ENCODE measurements around the gene GATA2.

Gene GATA2

DNA sequence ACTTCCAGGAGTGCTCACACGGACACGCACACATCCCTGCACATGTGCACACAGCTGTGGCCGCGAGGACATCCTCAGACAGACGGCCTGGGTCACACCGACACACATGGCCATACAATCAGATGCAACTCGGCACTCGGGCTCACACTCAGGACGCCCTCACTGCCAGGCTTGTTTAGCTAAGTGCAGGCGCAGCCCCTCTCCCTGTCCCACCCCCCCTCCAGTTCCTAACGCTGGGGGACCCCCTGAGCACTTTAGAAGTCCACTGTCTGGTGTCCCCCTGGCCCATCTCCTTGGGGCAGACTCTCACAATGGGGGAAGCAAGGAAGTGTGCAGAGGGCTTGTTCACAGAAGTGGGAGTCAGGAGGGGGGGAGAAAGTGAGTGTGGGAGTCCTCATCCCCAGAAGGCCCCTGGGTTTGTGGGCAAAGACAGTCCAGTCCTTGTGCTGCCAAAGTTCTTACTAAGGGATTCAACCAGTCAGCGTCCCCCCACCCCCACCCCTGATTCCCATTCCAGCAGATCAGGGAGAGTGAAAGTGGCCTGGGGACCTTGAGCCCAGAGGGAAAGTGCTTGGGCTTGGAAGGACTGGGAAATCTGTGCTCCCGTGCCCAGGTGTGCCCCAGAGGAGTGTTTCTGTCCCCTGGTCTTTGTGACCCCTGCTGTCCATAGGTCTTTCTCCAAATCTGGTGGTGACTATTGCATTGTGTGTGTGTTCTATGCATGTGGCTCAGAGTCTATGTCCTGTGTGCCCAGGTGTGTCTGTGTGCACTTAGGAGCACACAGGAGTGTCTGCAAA, 767 bp upstream of the GATA2 start:
- TF ChIP-seq, protein P1, sequence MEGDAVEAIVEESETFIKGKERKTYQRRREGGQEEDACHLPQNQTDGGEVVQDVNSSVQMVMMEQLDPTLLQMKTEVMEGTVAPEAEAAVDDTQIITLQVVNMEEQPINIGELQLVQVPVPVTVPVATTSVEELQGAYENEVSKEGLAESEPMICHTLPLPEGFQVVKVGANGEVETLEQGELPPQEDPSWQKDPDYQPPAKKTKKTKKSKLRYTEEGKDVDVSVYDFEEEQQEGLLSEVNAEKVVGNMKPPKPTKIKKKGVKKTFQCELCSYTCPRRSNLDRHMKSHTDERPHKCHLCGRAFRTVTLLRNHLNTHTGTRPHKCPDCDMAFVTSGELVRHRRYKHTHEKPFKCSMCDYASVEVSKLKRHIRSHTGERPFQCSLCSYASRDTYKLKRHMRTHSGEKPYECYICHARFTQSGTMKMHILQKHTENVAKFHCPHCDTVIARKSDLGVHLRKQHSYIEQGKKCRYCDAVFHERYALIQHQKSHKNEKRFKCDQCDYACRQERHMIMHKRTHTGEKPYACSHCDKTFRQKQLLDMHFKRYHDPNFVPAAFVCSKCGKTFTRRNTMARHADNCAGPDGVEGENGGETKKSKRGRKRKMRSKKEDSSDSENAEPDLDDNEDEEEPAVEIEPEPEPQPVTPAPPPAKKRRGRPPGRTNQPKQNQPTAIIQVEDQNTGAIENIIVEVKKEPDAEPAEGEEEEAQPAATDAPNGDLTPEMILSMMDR (conservative IDR thresholded peaks at IDR 0.05; ENCODE audit: control insufficient read depth, insufficient read depth, low read depth, low read length): no peak
- H3K4me3 ChIP-seq (ENCODE audit: control insufficient read depth, low read depth, low read length): no peak overlapping the region
- DNase-seq (ENCODE audit: low read depth): no peak

DNA sequence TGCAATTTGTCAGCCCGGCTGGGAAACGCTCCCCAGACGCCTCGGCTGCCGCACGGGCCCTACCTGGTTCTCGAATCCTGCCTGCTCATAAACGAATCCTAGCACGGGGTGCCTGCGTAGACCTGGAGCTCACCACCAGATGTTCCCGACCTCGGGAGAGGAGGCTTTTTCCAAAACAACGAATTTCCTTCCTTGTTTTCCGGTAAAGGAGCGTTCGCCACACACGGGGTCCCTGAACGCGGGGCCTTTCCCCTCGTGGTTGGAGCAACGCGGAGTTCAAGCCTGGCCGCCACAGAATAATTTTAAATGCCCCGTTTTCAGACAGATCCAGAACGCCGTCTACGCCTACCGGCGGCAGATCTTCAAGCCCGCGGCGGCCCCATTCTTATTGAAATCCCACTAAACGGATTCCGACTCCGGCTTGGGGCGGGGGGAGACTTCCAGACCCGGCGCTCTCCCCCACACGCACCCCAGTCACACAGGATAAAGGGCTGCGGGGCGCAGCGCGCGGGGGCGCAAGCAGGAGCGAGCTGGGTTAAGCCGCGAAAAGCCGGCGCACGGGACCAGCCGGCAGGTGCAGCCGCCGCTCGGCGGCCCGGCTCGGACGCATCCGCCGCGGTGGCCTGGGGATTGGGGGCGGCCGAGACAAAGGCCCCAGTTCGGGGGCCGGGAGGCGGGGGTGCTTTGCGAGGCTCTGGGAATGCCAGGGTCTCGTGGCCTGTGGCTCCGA, 895 bp downstream of the GATA2 start:
- no peak overlapping the region for H3K4me3 ChIP-seq (ENCODE audit: control insufficient read depth, low read depth, low read length)
- TF ChIP-seq, protein P1 (conservative IDR thresholded peaks at IDR 0.05; ENCODE audit: control insufficient read depth, insufficient read depth, low read depth, low read length): no peak

DNA sequence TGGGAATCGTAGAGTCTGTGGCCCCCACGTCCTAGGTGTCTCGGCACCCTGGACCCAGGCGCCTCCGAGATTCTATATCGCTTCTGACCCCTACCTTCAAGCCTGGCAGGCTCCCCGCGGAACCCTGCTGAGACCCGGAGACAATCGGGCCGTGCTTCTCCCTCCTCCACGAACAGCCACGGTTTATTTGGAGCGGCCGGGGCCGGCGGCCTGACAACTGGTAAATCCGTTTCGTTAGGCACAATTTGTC, 1.4 kb downstream of the GATA2 start:
- H3K4me3 ChIP-seq (ENCODE audit: control insufficient read depth, low read depth, low read length): no peak overlapping the region
- DNase-seq (ENCODE audit: low read depth): no peak
- TF ChIP-seq, protein P1 (conservative IDR thresholded peaks at IDR 0.05; ENCODE audit: control insufficient read depth, insufficient read depth, low read depth, low read length): no peak

More for the DNA sequence above, 895 bp downstream of the GATA2 start:
- DNase-seq (ENCODE audit: low read depth): no peak

DNA sequence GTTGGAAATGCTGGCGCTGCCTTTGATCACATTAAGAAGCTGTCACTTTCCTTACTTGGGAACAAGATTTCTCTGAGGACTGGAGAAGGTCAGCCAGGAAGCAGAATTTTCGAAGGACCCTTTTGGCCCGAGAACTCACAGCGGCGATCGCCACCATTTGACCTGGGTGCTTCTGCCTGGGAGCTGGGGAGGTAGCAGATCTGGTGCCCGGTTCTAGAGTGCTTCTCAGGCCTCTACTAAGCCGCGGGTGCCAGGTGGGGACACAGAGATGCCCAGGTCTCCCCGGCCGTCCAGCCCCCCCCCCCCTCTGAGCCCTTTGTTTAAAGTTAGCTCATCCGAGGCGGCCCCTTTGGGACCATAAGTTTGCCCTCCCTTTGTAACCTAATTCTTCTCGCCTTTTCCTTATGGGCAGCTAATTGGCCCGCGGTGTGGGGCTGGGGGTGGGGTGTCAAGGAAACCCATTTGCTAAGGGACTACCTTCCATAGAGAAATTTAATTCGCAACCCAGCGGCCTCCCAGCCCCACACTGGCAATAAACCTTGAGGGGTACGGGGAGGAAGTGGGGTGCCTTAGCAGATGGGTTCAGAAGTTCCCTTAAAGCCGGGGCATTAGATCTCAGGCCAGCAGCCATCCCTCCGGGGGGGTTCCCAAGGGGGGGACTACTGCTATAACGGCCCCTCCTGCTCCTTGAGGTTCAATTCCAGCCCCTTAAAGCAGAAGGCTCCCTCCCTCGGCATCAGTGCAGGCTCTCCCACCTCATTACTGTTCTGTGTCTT, 1.9 kb downstream of the GATA2 start:
- TF ChIP-seq, protein P1 (conservative IDR thresholded peaks at IDR 0.05; ENCODE audit: control insufficient read depth, insufficient read depth, low read depth, low read length): no peak
- H3K4me3 ChIP-seq (ENCODE audit: control insufficient read depth, low read depth, low read length): no peak overlapping the region
- DNase-seq (ENCODE audit: low read depth): no peak

DNA sequence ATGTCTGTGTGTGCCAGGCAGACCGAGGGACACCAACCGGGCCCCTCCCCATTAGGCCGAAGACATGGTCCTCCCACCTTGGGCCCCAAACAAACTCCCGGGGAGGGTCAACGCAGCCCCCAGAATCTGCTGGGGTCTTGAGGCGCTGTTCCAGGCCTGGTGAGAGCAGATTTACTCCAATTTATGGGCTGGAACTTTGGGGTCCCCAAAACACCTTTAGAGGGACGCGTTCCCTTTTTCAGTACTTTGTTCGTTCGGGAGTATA, 2.4 kb downstream of the GATA2 start:
- H3K4me3 ChIP-seq (ENCODE audit: control insufficient read depth, low read depth, low read length): no peak overlapping the region
- no peak for DNase-seq (ENCODE audit: low read depth)
- TF ChIP-seq, protein P1 (conservative IDR thresholded peaks at IDR 0.05; ENCODE audit: control insufficient read depth, insufficient read depth, low read depth, low read length): no peak

DNA sequence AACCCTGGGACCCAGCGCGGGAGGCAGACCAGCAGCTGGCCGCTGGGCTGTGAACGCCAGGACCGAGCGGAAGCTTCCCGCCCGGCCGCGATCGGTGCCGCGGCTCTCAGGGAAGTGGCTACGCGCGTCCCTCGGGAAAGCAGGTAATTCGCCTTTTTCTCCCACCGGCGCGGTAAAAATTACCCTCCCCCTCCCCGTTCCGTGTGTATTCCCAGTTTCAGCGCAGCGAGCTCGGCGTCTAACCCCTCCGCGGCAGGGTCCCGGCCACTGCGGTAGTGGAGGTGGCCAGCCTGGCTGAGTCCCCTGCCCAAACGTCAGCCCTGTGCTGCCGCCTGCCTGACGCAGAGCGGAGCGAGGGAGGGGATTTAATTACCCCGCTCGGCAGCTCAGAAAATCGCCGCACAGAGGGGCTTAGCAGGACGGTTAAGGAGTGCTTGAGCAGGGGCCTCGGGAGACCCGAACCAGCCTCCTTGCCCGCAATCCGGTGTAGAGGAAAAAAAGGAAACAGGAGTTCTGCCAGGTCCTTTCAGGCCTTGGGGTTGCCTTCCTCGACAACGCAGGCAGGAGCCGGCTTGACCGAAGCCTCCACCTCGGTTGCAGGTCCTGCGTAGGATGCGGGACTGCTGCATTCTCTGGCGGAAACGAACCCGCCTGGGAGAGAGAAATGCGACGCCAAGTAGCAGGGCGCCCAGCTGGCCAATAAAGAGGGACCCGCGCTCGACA, 2.9 kb downstream of the GATA2 start:
- no peak for DNase-seq (ENCODE audit: low read depth)
- no peak overlapping the region for H3K4me3 ChIP-seq (ENCODE audit: control insufficient read depth, low read depth, low read length)
- TF ChIP-seq, protein P1 (conservative IDR thresholded peaks at IDR 0.05; ENCODE audit: control insufficient read depth, insufficient read depth, low read depth, low read length): no peak

Measured in fibroblast of mammary gland (primary cell).